ENCODE results near the gene ASAP3.
"Not testable (repeated sequence)": the region's sequence is repeated elsewhere in the genome, so short reads cannot be mapped to it uniquely, and the experiment has no call there.

ASAP3 gene

DNA sequence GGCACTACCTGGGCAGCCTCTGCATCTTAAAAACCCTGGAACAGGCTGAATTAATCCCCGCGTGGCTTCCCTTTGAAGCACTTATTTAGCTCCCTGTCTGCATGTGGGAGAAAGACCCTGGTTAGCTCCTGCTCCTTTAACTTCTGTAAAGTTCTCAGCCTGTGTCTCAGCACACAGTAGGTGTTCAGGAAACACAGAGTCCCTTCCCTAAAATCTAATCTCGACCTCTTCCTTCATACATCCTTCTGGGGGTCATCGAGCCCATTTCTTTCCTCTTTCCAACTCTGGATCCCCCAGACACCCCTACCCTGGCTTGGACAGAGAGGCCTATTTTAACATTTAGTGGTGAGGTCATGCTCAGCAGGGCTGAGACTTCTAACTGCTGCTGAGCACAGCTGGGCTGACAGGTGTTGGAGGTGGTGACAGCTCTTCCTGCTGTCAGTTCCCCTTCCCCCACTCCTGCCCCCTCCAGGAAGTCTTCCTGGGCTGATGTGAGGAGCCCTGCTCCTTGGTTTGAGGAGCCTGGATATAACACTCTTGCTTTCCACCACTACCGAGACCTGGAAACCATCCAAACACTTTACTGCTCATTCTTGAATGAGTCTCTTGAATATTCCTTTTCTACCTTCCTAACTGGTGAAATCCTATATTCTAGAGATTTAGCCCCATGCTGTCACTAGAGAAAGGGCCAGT lies 41.7 kb upstream of the ASAP3 start:
- H3K4me1 ChIP-seq (ENCODE audit: control insufficient read depth, insufficient read depth, low read length): peaks cover 2% of the 10 kb centered on the region
- peaks cover 2% of the 10 kb centered on the region for H3K27me3 ChIP-seq (ENCODE audit: control insufficient read depth, insufficient read depth, low read length)
- no peak overlapping the region for H3K27ac ChIP-seq (ENCODE audit: low read depth, low read length)
- H3K36me3 ChIP-seq (ENCODE audit: control insufficient read depth, insufficient read depth, low read length): no peaks in the 10 kb centered on the region
- no peak overlapping the region for H3K9ac ChIP-seq (ENCODE audit: low read length)
- no peak overlapping the region for H3K4me3 ChIP-seq (ENCODE audit: low read length)

DNA sequence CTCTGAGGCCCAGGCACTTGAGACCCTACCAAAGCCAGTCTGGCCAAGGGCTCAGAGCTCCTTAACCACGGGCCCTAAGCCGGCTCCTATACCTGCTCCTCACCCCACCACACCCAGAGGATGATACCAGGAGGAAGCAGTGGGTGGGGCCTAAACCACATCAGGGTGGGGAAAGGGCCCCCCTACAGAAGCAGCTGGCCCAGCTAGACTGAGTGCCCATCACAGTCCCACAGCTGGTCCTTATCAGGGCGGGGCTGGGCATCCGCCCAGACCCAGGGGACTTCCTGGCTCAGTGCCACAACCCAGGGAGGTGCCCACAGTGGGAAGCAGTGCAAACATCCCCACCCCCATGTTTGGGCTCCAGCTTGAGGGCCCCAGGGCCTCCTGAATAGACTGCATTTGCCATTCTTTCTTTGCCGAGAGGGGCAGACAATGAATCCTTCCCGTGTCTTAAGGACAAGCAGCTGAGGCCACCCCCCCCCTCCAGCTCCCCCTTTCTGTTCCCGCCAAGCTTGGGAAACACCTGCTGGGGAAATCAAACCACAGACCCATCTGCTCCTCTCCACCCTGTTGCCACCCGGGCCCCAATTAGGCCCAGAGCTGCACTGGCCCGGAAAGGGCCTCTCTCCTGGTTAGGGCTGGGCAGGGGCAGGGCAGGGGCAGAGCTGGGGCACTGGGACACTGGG lies 40.9 kb upstream of the ASAP3 start:
- Histone ChIP-seq H3K9ac (ENCODE audit: low read length) (no peak overlapping the region), H3K36me3 (ENCODE audit: control insufficient read depth, insufficient read depth, low read length) (no peaks in the 10 kb centered on the region), H3K27me3 (ENCODE audit: control insufficient read depth, insufficient read depth, low read length) (peaks cover 2% of the 10 kb centered on the region), H3K4me3 (ENCODE audit: low read length) (peak overlapping the region; percentile 19), H3K4me1 (ENCODE audit: control insufficient read depth, insufficient read depth, low read length) (no peaks in the 10 kb centered on the region), H3K27ac (ENCODE audit: low read depth, low read length) (no peak overlapping the region)

DNA sequence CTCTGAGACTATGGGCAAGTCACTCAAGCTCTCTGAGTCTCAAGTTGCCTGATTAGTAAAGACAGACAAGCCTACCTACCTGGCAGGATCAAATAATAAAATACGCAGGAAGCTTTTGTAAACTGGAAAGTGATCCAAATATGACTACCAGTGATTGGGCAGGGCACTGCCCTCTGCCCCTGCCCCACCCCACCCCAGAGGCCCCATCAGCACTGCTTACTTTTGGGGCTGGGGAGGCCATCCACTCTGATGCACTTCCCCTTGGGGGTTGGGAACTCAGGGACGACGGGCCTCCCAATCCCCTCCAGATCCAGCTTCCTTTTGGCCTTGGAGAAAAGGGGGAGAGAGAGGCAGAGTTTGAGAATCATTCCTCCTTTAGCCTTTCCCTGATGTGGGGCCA lies 40.2 kb upstream of the ASAP3 start:
- no peaks in the 10 kb centered on the region for H3K4me1 ChIP-seq (ENCODE audit: control insufficient read depth, insufficient read depth, low read length)
- H3K27me3 ChIP-seq (ENCODE audit: control insufficient read depth, insufficient read depth, low read length): peaks cover 2% of the 10 kb centered on the region
- H3K4me3 ChIP-seq (ENCODE audit: low read length): peak overlapping the region; percentile 19
- no peak overlapping the region for H3K9ac ChIP-seq (ENCODE audit: low read length)
- H3K36me3 ChIP-seq (ENCODE audit: control insufficient read depth, insufficient read depth, low read length): no peaks in the 10 kb centered on the region
- H3K27ac ChIP-seq (ENCODE audit: low read depth, low read length): no peak overlapping the region

DNA sequence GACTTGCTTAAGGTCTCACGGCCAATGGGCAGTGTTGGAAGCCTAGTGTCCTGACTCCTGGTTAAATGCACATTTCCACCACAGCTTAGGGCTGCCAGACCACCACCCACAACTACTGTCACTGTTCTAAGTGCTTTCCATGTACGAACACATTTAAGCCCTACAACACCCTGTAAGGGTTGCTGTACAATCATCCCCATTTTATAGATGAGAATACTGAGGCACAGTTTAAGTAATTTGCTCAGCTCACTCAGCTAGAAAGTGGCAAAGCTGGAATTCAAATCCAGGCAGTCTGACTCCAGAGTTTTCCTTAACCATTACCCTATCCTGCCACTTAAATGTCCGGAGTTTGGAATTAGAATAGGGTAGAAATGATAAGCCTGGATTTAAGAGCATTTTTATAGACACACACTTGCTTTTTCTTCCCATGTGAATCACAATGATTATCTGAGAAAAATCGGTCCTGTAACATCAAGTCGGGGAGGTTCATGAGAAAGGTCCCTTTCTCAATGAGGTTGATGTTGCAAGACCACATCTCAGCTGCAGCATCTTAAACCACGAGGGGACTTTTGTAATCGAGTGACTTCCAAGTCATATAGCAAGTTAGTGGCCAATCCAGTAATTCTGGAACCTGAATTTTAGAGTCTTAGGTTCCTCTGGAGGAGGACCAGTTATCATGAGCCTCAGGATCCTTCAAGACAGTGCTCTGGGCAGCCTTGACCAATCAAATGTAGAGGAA lies 38.4 kb upstream of the ASAP3 start:
- H3K4me3 ChIP-seq (ENCODE audit: low read length): no peak overlapping the region
- H3K36me3 ChIP-seq (ENCODE audit: control insufficient read depth, insufficient read depth, low read length): peaks cover 3% of the 10 kb centered on the region
- H3K4me1 ChIP-seq (ENCODE audit: control insufficient read depth, insufficient read depth, low read length): no peaks in the 10 kb centered on the region
- no peak overlapping the region for H3K27ac ChIP-seq (ENCODE audit: low read depth, low read length)
- H3K9ac ChIP-seq (ENCODE audit: low read length): no peak overlapping the region
- H3K27me3 ChIP-seq (ENCODE audit: control insufficient read depth, insufficient read depth, low read length): peaks cover 2% of the 10 kb centered on the region

DNA sequence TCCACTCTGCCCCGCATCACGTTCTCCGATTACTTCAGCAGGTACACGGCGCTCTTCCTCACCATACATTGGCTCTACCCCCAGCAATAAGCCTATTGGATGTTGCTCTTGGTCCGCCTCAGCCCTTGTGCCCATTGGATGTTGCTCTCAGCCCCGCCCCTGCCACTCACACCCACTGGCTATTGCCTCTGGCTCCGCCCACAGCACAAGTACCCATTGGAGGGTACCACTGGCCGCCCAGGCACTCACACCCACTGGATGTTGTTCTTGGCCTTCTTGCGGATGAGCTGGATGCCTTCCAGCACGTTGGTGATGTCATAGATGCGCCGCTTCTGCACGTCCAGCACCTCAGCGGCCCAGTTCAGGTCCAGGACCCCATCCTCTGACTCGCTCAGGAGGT lies 37.6 kb upstream of the ASAP3 start:
- no peak overlapping the region for H3K4me3 ChIP-seq (ENCODE audit: low read length)
- no peak overlapping the region for H3K27ac ChIP-seq (ENCODE audit: low read depth, low read length)
- H3K36me3 ChIP-seq (ENCODE audit: control insufficient read depth, insufficient read depth, low read length): peaks cover 3% of the 10 kb centered on the region
- no peaks in the 10 kb centered on the region for H3K4me1 ChIP-seq (ENCODE audit: control insufficient read depth, insufficient read depth, low read length)
- no peaks in the 10 kb centered on the region for H3K27me3 ChIP-seq (ENCODE audit: control insufficient read depth, insufficient read depth, low read length)
- no peak overlapping the region for H3K9ac ChIP-seq (ENCODE audit: low read length)

DNA sequence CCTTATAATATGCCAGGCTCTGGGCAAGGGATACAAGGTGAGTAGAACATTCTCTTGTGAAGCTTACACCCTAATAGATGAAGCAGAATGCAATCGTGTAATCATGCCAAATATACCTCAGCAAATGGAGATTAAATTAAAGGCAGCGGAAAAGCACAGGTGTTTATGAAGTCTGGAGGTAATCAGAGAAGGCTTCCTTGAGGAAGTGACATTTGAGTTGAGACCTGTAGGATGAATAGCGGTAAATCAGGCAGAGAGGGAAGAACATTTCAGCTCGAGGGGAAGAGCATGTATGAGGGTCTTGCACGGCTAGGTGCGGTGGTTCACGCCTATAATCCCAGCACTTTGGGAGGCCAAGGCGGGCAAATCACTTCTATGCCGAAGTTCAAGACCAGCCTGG lies 33.6 kb upstream of the ASAP3 start:
- Histone ChIP-seq H3K36me3 (ENCODE audit: control insufficient read depth, insufficient read depth, low read length) (peaks cover 3% of the 10 kb centered on the region), H3K27me3 (ENCODE audit: control insufficient read depth, insufficient read depth, low read length) (no peaks in the 10 kb centered on the region), H3K27ac (ENCODE audit: low read depth, low read length) (no peak overlapping the region)

DNA sequence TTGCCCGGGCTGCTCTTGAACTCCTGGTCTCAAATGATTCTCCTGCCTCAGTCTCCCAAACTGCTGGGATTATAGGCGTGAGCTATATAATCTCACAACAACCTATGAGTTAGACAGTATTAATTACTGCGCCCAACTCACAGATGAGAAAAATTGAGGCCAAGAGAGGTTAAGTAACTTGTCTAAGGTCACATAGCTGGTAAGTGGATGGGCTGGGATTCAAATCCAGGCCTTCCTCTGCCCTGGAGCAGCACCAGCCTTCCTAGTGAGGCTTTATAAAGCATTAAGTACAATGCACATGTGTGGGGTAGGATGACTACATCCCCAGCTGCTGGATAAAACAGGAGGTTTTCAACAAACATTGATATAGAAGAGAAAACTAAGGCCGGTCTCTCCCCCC lies 31.9 kb upstream of the ASAP3 start:
- Histone ChIP-seq H3K27ac (ENCODE audit: low read depth, low read length) (no peak overlapping the region), H3K36me3 (ENCODE audit: control insufficient read depth, insufficient read depth, low read length) (peaks cover 3% of the 10 kb centered on the region), H3K4me3 (ENCODE audit: low read length) (no peak overlapping the region), H3K4me1 (ENCODE audit: control insufficient read depth, insufficient read depth, low read length) (no peaks in the 10 kb centered on the region), H3K27me3 (ENCODE audit: control insufficient read depth, insufficient read depth, low read length) (no peaks in the 10 kb centered on the region), H3K9ac (ENCODE audit: low read length) (no peak overlapping the region)

More for the DNA sequence above, 33.6 kb upstream of the ASAP3 start:
- H3K4me3 ChIP-seq (ENCODE audit: low read length): no peak overlapping the region
- no peak overlapping the region for H3K9ac ChIP-seq (ENCODE audit: low read length)
- no peaks in the 10 kb centered on the region for H3K4me1 ChIP-seq (ENCODE audit: control insufficient read depth, insufficient read depth, low read length)

DNA sequence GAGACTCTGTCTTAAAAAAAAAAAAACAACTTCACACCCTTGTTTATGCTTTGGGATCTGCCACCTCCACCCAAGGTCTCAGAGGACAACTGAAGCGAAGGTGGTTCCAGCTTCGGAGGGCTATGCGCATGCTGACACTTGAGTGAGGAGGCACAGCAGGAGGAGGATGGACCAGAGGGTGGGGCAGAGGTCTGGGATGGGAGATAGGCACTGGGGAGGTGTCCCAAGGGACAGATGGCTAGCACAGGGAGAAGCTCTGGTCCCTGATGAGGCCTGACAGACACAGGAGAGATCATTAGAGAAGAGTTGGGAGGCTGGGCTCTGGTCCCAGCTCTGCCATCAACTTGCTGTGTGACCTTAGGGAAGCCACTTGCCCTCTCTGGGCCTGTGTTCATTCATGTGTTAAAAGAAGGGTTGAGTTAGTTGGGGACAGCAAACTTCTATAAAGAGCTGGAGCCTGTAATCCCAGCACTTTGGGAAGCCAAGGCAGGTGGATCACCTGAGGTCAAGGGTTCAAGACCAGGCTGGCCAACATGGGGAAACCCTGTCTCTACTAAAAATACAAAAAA lies 30.2 kb upstream of the ASAP3 start:
- Histone ChIP-seq H3K27me3 (ENCODE audit: control insufficient read depth, insufficient read depth, low read length) (no peaks in the 10 kb centered on the region), H3K27ac (ENCODE audit: low read depth, low read length) (no peak overlapping the region), H3K4me1 (ENCODE audit: control insufficient read depth, insufficient read depth, low read length) (no peaks in the 10 kb centered on the region), H3K4me3 (ENCODE audit: low read length) (no peak overlapping the region), H3K36me3 (ENCODE audit: control insufficient read depth, insufficient read depth, low read length) (peaks cover 3% of the 10 kb centered on the region), H3K9ac (ENCODE audit: low read length) (no peak overlapping the region)

DNA sequence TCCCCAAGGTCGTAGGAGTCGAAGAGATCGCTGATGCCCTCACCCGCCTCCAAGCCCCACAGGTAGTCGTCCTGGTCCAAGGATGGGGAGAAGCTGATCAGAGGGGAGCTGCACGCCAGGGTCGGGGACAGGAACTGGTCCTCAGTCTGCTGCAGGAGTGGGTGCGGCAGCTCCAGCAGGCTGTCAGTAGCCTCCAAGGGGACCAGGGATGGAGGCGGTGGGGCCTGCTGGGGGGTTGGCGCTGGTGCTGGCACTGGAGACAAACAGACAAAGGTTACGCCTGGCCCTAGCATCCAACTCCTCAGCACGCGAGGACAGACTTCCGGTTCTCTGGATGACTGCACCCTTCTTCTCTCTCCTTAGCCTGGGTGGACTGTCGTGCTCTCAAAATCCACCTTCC lies 25.9 kb upstream of the ASAP3 start:
- no peak overlapping the region for H3K9ac ChIP-seq (ENCODE audit: low read length)
- no peak overlapping the region for H3K4me3 ChIP-seq (ENCODE audit: low read length)
- no peaks in the 10 kb centered on the region for H3K4me1 ChIP-seq (ENCODE audit: control insufficient read depth, insufficient read depth, low read length)
- H3K27ac ChIP-seq (ENCODE audit: low read depth, low read length): no peak overlapping the region
- H3K27me3 ChIP-seq (ENCODE audit: control insufficient read depth, insufficient read depth, low read length): no peaks in the 10 kb centered on the region
- no peaks in the 10 kb centered on the region for H3K36me3 ChIP-seq (ENCODE audit: control insufficient read depth, insufficient read depth, low read length)

DNA sequence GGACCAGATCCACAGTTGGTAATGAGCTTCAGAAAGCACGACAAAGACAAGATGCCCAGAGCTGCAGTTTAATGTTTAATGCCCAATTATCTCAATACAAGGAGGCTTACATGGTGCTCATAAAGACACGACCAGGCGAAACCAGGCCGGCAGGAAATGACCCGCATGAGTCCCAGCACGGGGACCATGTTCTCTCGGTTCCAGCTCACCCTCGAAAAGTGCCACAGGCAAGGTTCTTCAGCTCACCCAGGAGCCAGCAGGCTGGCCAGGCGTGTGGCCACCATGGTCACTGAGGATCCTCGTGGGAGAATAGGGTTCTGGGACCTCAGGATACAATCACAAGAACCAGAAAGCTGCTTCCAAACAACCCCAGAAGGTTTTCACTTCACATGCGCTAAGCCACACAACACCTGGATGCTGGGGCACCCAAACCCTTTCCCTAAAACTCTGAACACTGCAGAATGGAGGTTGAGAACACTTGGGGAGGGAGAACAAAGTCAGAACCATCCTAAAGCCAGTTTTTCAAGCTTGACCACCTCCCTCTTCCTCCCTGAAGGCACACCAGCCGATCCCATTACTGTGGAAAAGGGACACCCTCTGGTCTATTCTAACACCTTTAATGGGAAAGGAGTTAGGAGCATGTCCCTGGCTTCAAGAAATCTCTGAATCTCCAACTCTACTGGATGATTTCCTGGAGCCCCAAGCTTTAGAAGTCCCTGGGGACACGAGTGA lies 22.6 kb upstream of the ASAP3 start:
- no peaks in the 10 kb centered on the region for H3K4me1 ChIP-seq (ENCODE audit: control insufficient read depth, insufficient read depth, low read length)
- H3K9ac ChIP-seq (ENCODE audit: low read length): no peak overlapping the region
- H3K36me3 ChIP-seq (ENCODE audit: control insufficient read depth, insufficient read depth, low read length): no peaks in the 10 kb centered on the region
- no peaks in the 10 kb centered on the region for H3K27me3 ChIP-seq (ENCODE audit: control insufficient read depth, insufficient read depth, low read length)
- no peak overlapping the region for H3K4me3 ChIP-seq (ENCODE audit: low read length)
- no peak overlapping the region for H3K27ac ChIP-seq (ENCODE audit: low read depth, low read length)

DNA sequence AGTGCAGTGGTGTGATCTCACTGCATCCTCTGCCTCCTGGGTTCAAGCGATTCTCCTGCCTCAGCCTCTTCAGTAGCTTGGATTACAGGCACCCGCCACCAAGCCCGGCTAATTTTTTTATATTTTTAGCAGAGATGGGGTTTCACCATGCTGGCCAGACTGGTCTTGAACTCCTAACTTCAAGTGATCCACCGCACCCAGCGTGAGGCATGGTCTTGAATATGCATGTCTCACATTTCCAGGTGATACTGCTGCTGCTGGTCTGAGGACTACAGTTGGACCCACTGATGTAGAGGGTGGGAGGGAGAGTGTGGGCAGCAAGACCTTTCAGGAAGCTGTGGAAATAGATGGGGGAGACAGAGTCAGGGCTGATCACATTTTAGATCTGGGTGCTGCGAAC lies 21.9 kb upstream of the ASAP3 start:
- no peak overlapping the region for H3K27ac ChIP-seq (ENCODE audit: low read depth, low read length)
- H3K4me3 ChIP-seq (ENCODE audit: low read length): no peak overlapping the region
- no peaks in the 10 kb centered on the region for H3K27me3 ChIP-seq (ENCODE audit: control insufficient read depth, insufficient read depth, low read length)
- H3K36me3 ChIP-seq (ENCODE audit: control insufficient read depth, insufficient read depth, low read length): no peaks in the 10 kb centered on the region
- no peak overlapping the region for H3K9ac ChIP-seq (ENCODE audit: low read length)
- no peaks in the 10 kb centered on the region for H3K4me1 ChIP-seq (ENCODE audit: control insufficient read depth, insufficient read depth, low read length)

DNA sequence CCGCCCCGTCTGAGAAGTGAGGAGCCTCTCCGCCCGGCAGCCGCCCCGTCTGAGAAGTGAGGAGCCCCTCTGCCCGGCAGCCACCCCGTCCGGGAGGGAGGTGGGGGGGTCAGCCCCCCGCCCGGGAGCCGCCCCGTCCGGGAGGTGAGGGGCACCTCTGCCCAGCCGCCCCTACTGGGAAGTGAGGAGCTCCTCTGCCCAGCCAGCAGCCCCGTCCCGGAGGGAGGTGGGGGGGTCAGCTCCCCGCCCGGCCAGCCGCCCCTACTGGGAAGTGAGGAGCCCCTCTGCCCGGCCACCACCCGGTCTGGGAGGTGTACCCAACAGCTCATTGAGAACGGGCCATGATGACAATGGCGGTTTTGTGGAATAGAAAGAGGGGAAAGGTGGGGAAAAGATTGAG lies 20.2 kb upstream of the ASAP3 start:
- H3K27ac ChIP-seq (ENCODE audit: low read depth, low read length); H3K27me3 ChIP-seq (ENCODE audit: control insufficient read depth, insufficient read depth, low read length); H3K9ac ChIP-seq (ENCODE audit: low read length); H3K36me3 ChIP-seq (ENCODE audit: control insufficient read depth, insufficient read depth, low read length); H3K4me1 ChIP-seq (ENCODE audit: control insufficient read depth, insufficient read depth, low read length); H3K4me3 ChIP-seq (ENCODE audit: low read length): not testable (repeated sequence)
